DMS79 (cell line): Measurements from ENCODE around the gene MOGAT1.
"Not testable (repeated sequence)": the region's sequence is repeated elsewhere in the genome, so short reads cannot be mapped to it uniquely, and the experiment has no call there.

Source experiments
- DNase-seq: peaks from one replicate; lab custom pipeline; 2025; lab: John Stamatoyannopoulos, UW

MOGAT1 gene

DNA sequence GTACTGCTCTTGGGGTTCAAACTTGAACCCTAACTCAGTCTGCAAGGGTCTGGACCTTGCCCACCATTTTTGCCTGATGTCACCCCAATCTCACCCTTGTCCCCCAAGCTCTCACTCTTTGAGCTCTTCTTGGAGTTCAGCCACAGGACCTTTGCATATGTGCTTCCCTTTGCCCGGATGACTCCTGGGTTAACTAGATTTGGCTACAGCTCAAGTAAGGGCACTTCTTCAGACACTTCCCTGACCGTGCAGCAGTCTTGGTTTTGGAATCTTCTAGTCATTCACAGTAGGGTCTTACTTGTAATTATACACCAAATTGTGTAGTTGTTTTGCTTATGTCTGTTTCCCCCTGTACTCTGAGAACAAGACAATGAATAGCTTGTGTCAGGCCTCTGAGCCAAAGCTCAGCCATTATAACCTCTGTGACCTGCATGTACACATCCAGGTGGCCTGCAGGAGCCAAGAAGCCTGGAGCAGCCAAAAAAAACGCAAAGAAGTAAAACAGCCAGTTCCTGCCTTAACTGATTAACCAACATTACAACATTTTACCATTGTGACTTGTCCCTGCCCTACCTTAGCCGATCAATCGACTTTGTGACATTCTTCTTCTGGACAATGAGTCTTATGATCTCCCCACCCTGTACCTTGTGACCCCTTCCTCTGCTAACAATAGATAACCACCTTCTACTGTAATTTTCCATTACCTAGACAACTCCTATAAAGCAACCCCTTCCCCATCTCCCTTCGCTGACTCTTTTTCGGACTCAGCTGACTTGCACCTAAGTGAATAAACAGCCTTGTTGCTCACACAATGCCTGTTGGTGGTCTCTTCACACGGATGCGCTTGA is 1.0 kb upstream of the MOGAT1 start:
- DNase-seq: no peak

- DNase-seq: no peak
Measured at GRCh38 chr2:222672068-222672401, 577 bp downstream of the MOGAT1 start.

DNA sequence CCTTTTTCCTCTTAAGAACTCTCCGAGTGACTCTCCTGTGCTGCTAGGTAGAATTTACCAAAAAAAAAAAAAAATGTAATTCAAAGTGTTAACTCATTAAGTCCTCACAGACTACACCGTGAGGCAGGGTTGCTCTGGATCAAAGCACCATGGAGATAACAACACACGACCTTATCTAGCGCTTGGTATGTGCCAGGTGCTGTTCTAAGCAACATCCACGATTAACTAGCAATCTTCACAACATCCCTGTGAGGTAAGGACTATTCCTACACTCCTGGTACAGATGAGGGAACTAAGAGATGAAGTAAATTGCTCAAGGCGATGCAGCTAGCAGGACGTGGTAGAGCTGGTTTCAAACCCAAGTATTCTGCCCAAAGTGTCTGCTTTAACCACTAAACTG is 1.8 kb downstream of the MOGAT1 start:
- DNase-seq: no peak

GRCh38 chr2:222673883-222674282 is 2.4 kb downstream of the MOGAT1 start:
- no peak for DNase-seq

GRCh38 chr2:222677981-222678380 is 6.5 kb downstream of the MOGAT1 start:
- DNase-seq: no peak

- DNase-seq: no peak
Measured at GRCh38 chr2:222683805-222684204, 12.3 kb downstream of the MOGAT1 start.

GRCh38 chr2:222686086-222686750 is 14.8 kb downstream of the MOGAT1 start:
- DNase-seq: no peak

- DNase-seq: no peak
Measured at GRCh38 chr2:222688917-222689316, 17.5 kb downstream of the MOGAT1 start.

DNA sequence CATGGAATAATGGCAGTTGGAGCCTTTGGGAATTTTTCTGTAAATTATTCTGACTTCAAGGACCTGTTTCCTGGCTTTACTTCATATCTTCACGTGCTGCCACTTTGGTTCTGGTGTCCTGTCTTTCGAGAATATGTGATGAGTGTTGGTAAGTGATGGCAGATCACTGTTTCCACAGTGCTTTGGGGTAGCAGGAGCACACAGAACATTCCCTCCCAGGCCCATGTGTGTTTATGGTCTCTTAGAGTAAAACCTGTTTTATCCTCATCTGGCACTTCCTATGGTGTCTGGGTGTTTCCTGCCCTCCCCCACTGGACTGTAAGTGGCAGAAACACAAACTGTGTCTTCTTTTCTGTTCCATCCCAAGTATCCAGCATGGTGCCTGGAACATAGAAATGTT is 17.9 kb downstream of the MOGAT1 start:
- no peak for DNase-seq

DNA sequence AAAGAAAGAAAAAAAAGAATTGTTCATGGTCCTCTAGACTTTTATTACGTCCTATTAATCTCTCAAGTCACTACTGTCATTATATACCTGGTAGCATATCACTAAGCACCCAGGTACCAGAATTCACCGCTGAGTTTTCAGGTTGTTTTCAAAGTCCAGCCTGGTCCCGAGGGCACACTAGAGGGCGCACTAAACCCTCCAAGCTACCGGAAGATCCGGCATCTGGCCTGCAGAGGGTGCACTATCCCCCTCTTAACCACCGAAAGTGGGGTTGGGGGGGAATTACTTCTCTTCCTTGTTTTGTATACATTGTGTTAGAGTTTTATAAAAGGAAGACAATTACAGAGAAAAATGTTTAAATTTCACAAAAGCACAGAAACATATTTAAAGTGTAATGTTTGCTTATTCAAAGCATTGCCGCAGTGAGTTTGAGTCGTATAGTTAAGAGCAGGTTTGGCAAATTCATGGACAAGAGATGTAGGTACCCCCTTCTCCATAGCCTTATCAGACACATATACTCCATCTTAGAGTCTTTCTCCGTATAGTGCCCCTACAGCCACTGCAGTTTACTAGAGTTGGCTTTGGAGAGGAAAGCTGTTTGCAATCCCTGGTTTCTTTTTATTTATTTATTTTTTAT is 19.2 kb downstream of the MOGAT1 start:
- peak; percentile 1 for DNase-seq

- not testable (repeated sequence) for DNase-seq
Measured at GRCh38 chr2:222693413-222693812, 22.0 kb downstream of the MOGAT1 start.

- no peak for DNase-seq
Measured at GRCh38 chr2:222693837-222694236, 22.4 kb downstream of the MOGAT1 start.

- DNase-seq: no peak
Measured at GRCh38 chr2:222698276-222698675, 26.8 kb downstream of the MOGAT1 start.

GRCh38 chr2:222701233-222701632 is 29.8 kb downstream of the MOGAT1 start:
- DNase-seq: no peak

DNA sequence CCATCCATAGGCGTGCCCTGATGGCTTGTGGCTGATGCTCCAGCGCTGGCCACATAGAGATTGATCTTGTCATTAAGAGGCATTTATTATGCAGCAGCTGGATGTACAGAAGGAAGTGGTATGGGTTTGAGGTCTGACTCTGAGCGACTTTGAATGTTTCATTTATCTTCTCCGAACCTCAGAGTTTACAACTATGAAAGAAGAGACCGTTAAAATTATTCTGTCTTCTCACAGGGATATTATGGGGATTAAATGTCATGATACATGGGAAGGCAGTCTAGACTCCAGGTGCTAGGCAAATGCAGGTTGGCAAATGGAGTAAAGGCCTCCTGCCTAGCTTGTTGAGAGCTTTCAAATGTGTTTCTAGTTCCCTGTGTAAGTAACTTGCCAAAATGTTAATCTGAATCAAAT is 30.3 kb downstream of the MOGAT1 start:
- no peak for DNase-seq

GRCh38 chr2:222703091-222703490 is 31.6 kb downstream of the MOGAT1 start:
- no peak for DNase-seq

DNA sequence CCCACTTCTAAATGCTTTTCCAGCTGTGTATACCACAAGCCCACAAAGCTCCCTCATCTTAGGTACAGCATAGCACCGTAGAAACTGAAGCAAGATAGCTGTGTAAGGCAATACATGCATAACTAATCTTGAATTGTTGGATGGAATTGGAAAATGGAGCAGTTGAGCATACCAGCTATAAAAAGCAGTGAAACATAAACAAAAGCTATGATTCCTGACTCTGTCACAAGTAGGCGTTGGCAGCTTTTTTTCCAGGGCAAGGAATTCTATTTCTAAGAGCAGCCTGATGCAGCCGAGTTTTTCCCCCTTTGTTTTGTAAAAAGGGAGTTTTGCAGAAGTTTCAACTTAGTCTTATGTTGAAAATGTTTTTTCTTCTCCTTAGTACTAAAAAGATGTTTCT is 32.4 kb downstream of the MOGAT1 start:
- DNase-seq: no peak

- no peak for DNase-seq
Measured at GRCh38 chr2:222706616-222707015, 35.2 kb downstream of the MOGAT1 start.

GRCh38 chr2:222707102-222707688 is 35.7 kb downstream of the MOGAT1 start:
- DNase-seq: no peak

- no peak for DNase-seq
Measured at GRCh38 chr2:222707689-222708273, 36.3 kb downstream of the MOGAT1 start.

- DNase-seq: peak; percentile 4
Measured at GRCh38 chr2:222708274-222708710, 36.8 kb downstream of the MOGAT1 start.

GRCh38 chr2:222709191-222709891 is 37.9 kb downstream of the MOGAT1 start:
- DNase-seq: no peak
